Measurements from ENCODE around the gene PES1. TPM values are rescaled to one million over a fixed set of nuclear protein-coding genes. Genes with fewer than 3 reads are reported as not detected.
"Not testable (repeated sequence)": the region's sequence is repeated elsewhere in the genome, so short reads cannot be mapped to it uniquely, and the experiment has no call there.

Gene PES1
- total RNA-seq, 2 experiments from 2014 or later: 58.5 to 62.7 TPM

- DNase-seq: no peak
Observed at GRCh38 chr22:30553971-30554370, 37.7 kb downstream of the PES1 start.

GRCh38 chr22:30552719-30553118, 39.0 kb downstream of the PES1 start:
- no peaks in the 10 kb centered on the region for H3K27me3 Mint-ChIP-seq
- H3K4me1 Mint-ChIP-seq: peaks cover 2% of the 10 kb centered on the region
- ChIA-PET POLR2A (no interaction called here), CTCF (interaction anchor here (0.7 kb wide), 1 partner anchor 9 kb away, joined by 3 read pairs; no protein-coding TSS in a partner anchor)
- no peak overlapping the region for H3K27ac Mint-ChIP-seq
- H3K36me3 Mint-ChIP-seq (ENCODE audit: low read depth): no peaks in the 10 kb centered on the region
- DNase-seq: no peak
- no peaks in the 10 kb centered on the region for H3K9me3 Mint-ChIP-seq
- no peak overlapping the region for H3K4me3 Mint-ChIP-seq

More at GRCh38 chr22:30553971-30554370, 37.7 kb downstream of the PES1 start:
- no peak overlapping the region for H3K4me3 Mint-ChIP-seq
- H3K4me1 Mint-ChIP-seq: peaks cover 2% of the 10 kb centered on the region
- no peaks in the 10 kb centered on the region for H3K27me3 Mint-ChIP-seq
- H3K27ac Mint-ChIP-seq: no peak overlapping the region
- CTCF ChIA-PET: no interaction called here
- POLR2A ChIA-PET: no interaction called here
- no peaks in the 10 kb centered on the region for H3K36me3 Mint-ChIP-seq (ENCODE audit: low read depth)
- no peaks in the 10 kb centered on the region for H3K9me3 Mint-ChIP-seq

- DNase-seq; H3K9me3 Mint-ChIP-seq; H3K4me3 Mint-ChIP-seq; H3K27ac Mint-ChIP-seq; H3K27me3 Mint-ChIP-seq; CTCF ChIA-PET; H3K36me3 Mint-ChIP-seq (ENCODE audit: low read depth); POLR2A ChIA-PET; H3K4me1 Mint-ChIP-seq: not testable (repeated sequence)
Observed at GRCh38 chr22:30551813-30552212, 39.9 kb downstream of the PES1 start.

GRCh38 chr22:30547188-30547587, 44.5 kb downstream of the PES1 start:
- ChIA-PET CTCF (interaction anchor here (0.6 kb wide), 1 partner anchor 1780 kb away, joined by 3 read pairs; no protein-coding TSS in a partner anchor), POLR2A (no interaction called here)
- Mint-ChIP-seq H3K27ac (no peak overlapping the region), H3K4me3 (no peak overlapping the region), H3K36me3 (ENCODE audit: low read depth) (no peaks in the 10 kb centered on the region), H3K4me1 (peaks cover 1% of the 10 kb centered on the region), H3K27me3 (peaks cover 16% of the 10 kb centered on the region), H3K9me3 (no peaks in the 10 kb centered on the region)
- no peak for DNase-seq

GRCh38 chr22:30546616-30547015, 45.1 kb downstream of the PES1 start, which contains the start of gene SEC14L6:
TSS of gene SEC14L6 (minus strand) at chr22:30546741. CDS start at chr22:30546682, 59 bp downstream.
- CTCF ChIA-PET: interaction anchor here (0.6 kb wide), 1 partner anchor 1779 kb away, joined by 3 read pairs; no protein-coding TSS in a partner anchor
- Mint-ChIP-seq H3K36me3 (ENCODE audit: low read depth) (no peaks in the 10 kb centered on the region), H3K9me3 (no peaks in the 10 kb centered on the region), H3K4me3 (no peak within 1 kb of the TSS), H3K27ac (no peak within 1 kb of the TSS), H3K27me3 (peaks cover 18% of the 10 kb centered on the region), H3K4me1 (peaks cover 1% of the 10 kb centered on the region)
- no peak for DNase-seq
- POLR2A ChIA-PET: no interaction called here

GRCh38 chr22:30542811-30543188, 48.9 kb downstream of the PES1 start:
- Mint-ChIP-seq H3K4me3 (no peak overlapping the region), H3K36me3 (ENCODE audit: low read depth) (no peaks in the 10 kb centered on the region), H3K27me3 (peaks cover 28% of the 10 kb centered on the region), H3K4me1 (peaks cover 1% of the 10 kb centered on the region), H3K27ac (no peak overlapping the region), H3K9me3 (no peaks in the 10 kb centered on the region)
- ChIA-PET CTCF (interaction anchor here (1.1 to 1.4 kb wide), 2 partner anchors 23 to 29 kb away, joined by 3 read pairs; no protein-coding TSS in a partner anchor), POLR2A (interaction anchor here (0.7 kb wide), 1 partner anchor 20 kb away, joined by 3 read pairs; no protein-coding TSS in a partner anchor)
- DNase-seq: no peak

- no peak for DNase-seq
- H3K4me1 Mint-ChIP-seq: peaks cover 1% of the 10 kb centered on the region
- H3K27ac Mint-ChIP-seq: no peak overlapping the region
- POLR2A ChIA-PET: interaction anchor here (0.7 kb wide), 1 partner anchor 21 kb away, joined by 3 read pairs; no protein-coding TSS in a partner anchor
- no peaks in the 10 kb centered on the region for H3K36me3 Mint-ChIP-seq (ENCODE audit: low read depth)
- CTCF ChIA-PET: interaction anchor here (0.6 to 1.4 kb wide), 3 partner anchors 23 to 221 kb away, joined by 3 read pairs; no protein-coding TSS in a partner anchor
- no peaks in the 10 kb centered on the region for H3K9me3 Mint-ChIP-seq
- H3K27me3 Mint-ChIP-seq: peaks cover 28% of the 10 kb centered on the region
- no peak overlapping the region for H3K4me3 Mint-ChIP-seq
Observed at GRCh38 chr22:30541961-30542810, 49.5 kb downstream of the PES1 start.

- H3K9me3 Mint-ChIP-seq; H3K4me3 Mint-ChIP-seq; DNase-seq; H3K36me3 Mint-ChIP-seq (ENCODE audit: low read depth); H3K4me1 Mint-ChIP-seq; H3K27ac Mint-ChIP-seq; POLR2A ChIA-PET: not testable (repeated sequence)
- CTCF ChIA-PET: interaction anchor here (0.6 kb wide), 1 partner anchor 221 kb away, joined by 3 read pairs; no protein-coding TSS in a partner anchor
- H3K27me3 Mint-ChIP-seq: peaks cover 28% of the 10 kb centered on the region
Observed at GRCh38 chr22:30541511-30541910, 50.2 kb downstream of the PES1 start.

- Mint-ChIP-seq H3K36me3 (ENCODE audit: low read depth) (no peaks in the 10 kb centered on the region), H3K27ac (no peak overlapping the region), H3K9me3 (no peaks in the 10 kb centered on the region), H3K4me1 (peaks cover 9% of the 10 kb centered on the region), H3K4me3 (no peak overlapping the region), H3K27me3 (peaks cover 27% of the 10 kb centered on the region)
- ChIA-PET CTCF (no interaction called here), POLR2A (no interaction called here)
- no peak for DNase-seq
Observed at GRCh38 chr22:30539368-30539767, 52.3 kb downstream of the PES1 start.

- Mint-ChIP-seq H3K4me3 (no peak overlapping the region), H3K4me1 (peaks cover 9% of the 10 kb centered on the region), H3K9me3 (no peaks in the 10 kb centered on the region), H3K36me3 (ENCODE audit: low read depth) (no peaks in the 10 kb centered on the region), H3K27me3 (peaks cover 23% of the 10 kb centered on the region), H3K27ac (no peak overlapping the region)
- ChIA-PET POLR2A (no interaction called here), CTCF (no interaction called here)
- no peak for DNase-seq
Observed at GRCh38 chr22:30538280-30538679, 53.4 kb downstream of the PES1 start.

- Mint-ChIP-seq H3K9me3 (no peaks in the 10 kb centered on the region), H3K36me3 (ENCODE audit: low read depth) (no peaks in the 10 kb centered on the region), H3K27me3 (peaks cover 15% of the 10 kb centered on the region), H3K4me1 (peaks cover 8% of the 10 kb centered on the region), H3K4me3 (no peak overlapping the region), H3K27ac (no peak overlapping the region)
- no peak for DNase-seq
- POLR2A ChIA-PET: no interaction called here
- CTCF ChIA-PET: no interaction called here
Observed at GRCh38 chr22:30537083-30537731, 54.5 kb downstream of the PES1 start.

GRCh38 chr22:30535182-30535581, 56.5 kb downstream of the PES1 start:
- no peak overlapping the region for H3K4me3 Mint-ChIP-seq
- ChIA-PET CTCF (no interaction called here), POLR2A (no interaction called here)
- H3K27ac Mint-ChIP-seq: no peak overlapping the region
- H3K9me3 Mint-ChIP-seq: no peaks in the 10 kb centered on the region
- H3K4me1 Mint-ChIP-seq: peaks cover 8% of the 10 kb centered on the region
- no peaks in the 10 kb centered on the region for H3K36me3 Mint-ChIP-seq (ENCODE audit: low read depth)
- peaks cover 7% of the 10 kb centered on the region for H3K27me3 Mint-ChIP-seq
- no peak for DNase-seq
